ENCODE results near the gene FRMPD4. TPM values are rescaled to one million over a fixed set of nuclear protein-coding genes. Genes with fewer than 3 reads are reported as not detected.

FRMPD4 gene
- total and polyA plus RNA-seq, 2 donors from 2014 or later: not detected

DNA sequence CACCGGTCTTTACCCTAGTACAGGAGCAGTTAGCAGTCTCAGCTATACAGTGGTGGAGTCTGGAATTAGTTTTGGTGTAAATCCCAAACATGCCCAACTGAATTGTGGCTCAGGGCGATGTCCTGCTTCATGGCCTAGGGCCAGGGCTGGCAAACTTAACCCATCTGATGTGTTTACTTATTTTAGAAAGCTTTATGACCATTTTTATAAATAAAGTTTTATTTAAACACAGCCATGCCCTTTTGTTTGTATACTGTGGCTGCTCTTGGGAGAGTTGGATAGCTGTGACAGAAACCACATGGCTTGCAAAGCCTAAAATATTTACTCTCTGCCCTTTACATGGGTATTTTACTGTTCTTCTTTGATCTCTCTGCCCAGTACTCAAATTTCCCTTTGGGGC is 7.1 kb downstream of the FRMPD4 start:
- DNase-seq: no peak
- H3K36me3 ChIP-seq (ENCODE audit: control insufficient read depth in 2 of 3, insufficient read depth in 3 of 3, low read length in 3 of 3): no peaks in the 10 kb centered on the region
- TF ChIP-seq, protein P1, sequence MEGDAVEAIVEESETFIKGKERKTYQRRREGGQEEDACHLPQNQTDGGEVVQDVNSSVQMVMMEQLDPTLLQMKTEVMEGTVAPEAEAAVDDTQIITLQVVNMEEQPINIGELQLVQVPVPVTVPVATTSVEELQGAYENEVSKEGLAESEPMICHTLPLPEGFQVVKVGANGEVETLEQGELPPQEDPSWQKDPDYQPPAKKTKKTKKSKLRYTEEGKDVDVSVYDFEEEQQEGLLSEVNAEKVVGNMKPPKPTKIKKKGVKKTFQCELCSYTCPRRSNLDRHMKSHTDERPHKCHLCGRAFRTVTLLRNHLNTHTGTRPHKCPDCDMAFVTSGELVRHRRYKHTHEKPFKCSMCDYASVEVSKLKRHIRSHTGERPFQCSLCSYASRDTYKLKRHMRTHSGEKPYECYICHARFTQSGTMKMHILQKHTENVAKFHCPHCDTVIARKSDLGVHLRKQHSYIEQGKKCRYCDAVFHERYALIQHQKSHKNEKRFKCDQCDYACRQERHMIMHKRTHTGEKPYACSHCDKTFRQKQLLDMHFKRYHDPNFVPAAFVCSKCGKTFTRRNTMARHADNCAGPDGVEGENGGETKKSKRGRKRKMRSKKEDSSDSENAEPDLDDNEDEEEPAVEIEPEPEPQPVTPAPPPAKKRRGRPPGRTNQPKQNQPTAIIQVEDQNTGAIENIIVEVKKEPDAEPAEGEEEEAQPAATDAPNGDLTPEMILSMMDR (IDR thresholded peaks at IDR 0.05; ENCODE audit: borderline replicate concordance, extremely low read depth, insufficient read depth): no peak
- no peak overlapping the region for H3K4me3 ChIP-seq (ENCODE audit: low read length in 3 of 3)
- H3K9ac ChIP-seq (ENCODE audit: low read length in 3 of 3): no peak overlapping the region
- no peaks in the 10 kb centered on the region for H3K9me3 ChIP-seq (ENCODE audit: control insufficient read depth in 2 of 3, insufficient read depth in 1 of 3, low read length in 3 of 3)
- no peak overlapping the region for H3K27ac ChIP-seq (ENCODE audit: low read depth in 2 of 2, low read length in 2 of 2)
- FAIRE-seq: no peak
- peaks cover 4% of the 10 kb centered on the region for H3K27me3 ChIP-seq (ENCODE audit: control insufficient read depth, insufficient read depth, low read length)
- intact Hi-C loops (cut with DNase I): no loop called here
- H3K4me1 ChIP-seq (ENCODE audit: control insufficient read depth in 2 of 3, insufficient read depth in 2 of 3, low read depth in 1 of 3, low read length in 3 of 3): no peaks in the 10 kb centered on the region

DNA sequence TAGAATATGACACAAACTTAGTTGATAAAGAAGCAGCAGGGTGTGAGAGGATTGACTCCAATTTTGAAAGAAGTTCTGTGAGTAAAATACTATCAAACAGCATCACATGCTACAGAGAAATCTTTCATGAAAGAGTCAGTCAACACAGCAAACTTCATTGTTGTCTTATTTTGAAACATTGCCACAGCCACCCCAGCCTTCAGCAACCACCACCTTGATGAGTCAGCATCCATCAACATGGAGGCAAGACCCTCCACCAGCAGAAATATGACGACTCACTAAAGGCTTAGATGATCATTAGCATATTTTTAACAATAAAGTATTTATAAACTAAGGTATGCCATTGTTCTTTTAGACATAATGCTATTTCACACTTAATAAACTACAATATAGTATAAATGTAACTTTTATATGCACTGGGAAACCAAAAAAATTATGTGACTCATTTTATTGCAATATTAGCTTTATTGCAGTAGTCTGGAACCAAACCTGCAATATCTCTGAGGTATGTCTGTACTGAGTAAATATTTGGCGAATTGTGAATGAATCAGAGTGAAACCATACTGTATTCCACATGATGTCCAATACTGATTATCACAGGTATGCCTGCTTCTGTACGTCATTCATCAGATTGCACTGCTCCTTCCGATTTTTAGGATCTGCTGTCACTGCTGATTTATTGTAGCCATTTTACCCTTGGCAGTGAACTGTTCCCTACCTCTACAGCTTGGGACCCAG is 11.6 kb downstream of the FRMPD4 start:
- H3K27ac ChIP-seq (ENCODE audit: low read depth in 2 of 2, low read length in 2 of 2): no peak overlapping the region
- intact Hi-C loops (cut with DNase I): no loop called here
- FAIRE-seq: no peak

GRCh38 chrX:12153317-12153716 is 15.0 kb downstream of the FRMPD4 start:
- no peaks in the 10 kb centered on the region for H3K27me3 ChIP-seq (ENCODE audit: control insufficient read depth, insufficient read depth, low read length)
- intact Hi-C loops (cut with DNase I): no loop called here
- DNase-seq (no peak), FAIRE-seq (no peak)
- no peaks in the 10 kb centered on the region for H3K36me3 ChIP-seq (ENCODE audit: control insufficient read depth in 2 of 3, insufficient read depth in 3 of 3, low read length in 3 of 3)
- no peak overlapping the region for H3K4me3 ChIP-seq (ENCODE audit: low read length in 3 of 3)
- H3K9me3 ChIP-seq (ENCODE audit: control insufficient read depth in 2 of 3, insufficient read depth in 1 of 3, low read length in 3 of 3): no peaks in the 10 kb centered on the region
- no peak overlapping the region for H3K27ac ChIP-seq (ENCODE audit: low read depth in 2 of 2, low read length in 2 of 2)
- no peak overlapping the region for H3K9ac ChIP-seq (ENCODE audit: low read length in 3 of 3)
- TF ChIP-seq, protein P1 (IDR thresholded peaks at IDR 0.05; ENCODE audit: borderline replicate concordance, extremely low read depth, insufficient read depth): no peak
- H3K4me1 ChIP-seq (ENCODE audit: control insufficient read depth in 2 of 3, insufficient read depth in 2 of 3, low read depth in 1 of 3, low read length in 3 of 3): no peaks in the 10 kb centered on the region

More for the DNA sequence above, 11.6 kb downstream of the FRMPD4 start:
- no peaks in the 10 kb centered on the region for H3K4me1 ChIP-seq (ENCODE audit: control insufficient read depth in 2 of 3, insufficient read depth in 2 of 3, low read depth in 1 of 3, low read length in 3 of 3)
- no peak overlapping the region for H3K4me3 ChIP-seq (ENCODE audit: low read length in 3 of 3)
- H3K9ac ChIP-seq (ENCODE audit: low read length in 3 of 3): no peak overlapping the region
- no peak for DNase-seq
- H3K9me3 ChIP-seq (ENCODE audit: control insufficient read depth in 2 of 3, insufficient read depth in 1 of 3, low read length in 3 of 3): no peaks in the 10 kb centered on the region
- H3K36me3 ChIP-seq (ENCODE audit: control insufficient read depth in 2 of 3, insufficient read depth in 3 of 3, low read length in 3 of 3): no peaks in the 10 kb centered on the region
- TF ChIP-seq, protein P1 (IDR thresholded peaks at IDR 0.05; ENCODE audit: borderline replicate concordance, extremely low read depth, insufficient read depth): no peak
- H3K27me3 ChIP-seq (ENCODE audit: control insufficient read depth, insufficient read depth, low read length): no peaks in the 10 kb centered on the region
